ENCODE results near the gene UCK2. TPM values are rescaled to one million over a fixed set of nuclear protein-coding genes. Genes with fewer than 3 reads are reported as not detected.

UCK2 gene
- total and polyA plus RNA-seq, 9 of the 15 experiments (the other 6 are each of a cell fraction or from before 2014, with no cell fraction given) = 71.6 to 145 (median 95.8) TPM

- no peak for TF ChIP-seq NR2F6 (CRISPR knock-in tag; IDR thresholded peaks at IDR 0.05)
- TF ChIP-seq ATF1 (CRISPR knock-in tag; IDR thresholded peaks at IDR 0.05) = no peak
- TF ChIP-seq ATF1 (tag; IDR thresholded peaks at IDR 0.05) = peak; percentile 48
- no peak for TF ChIP-seq NFE2L1 (tag; IDR thresholded peaks at IDR 0.05; ENCODE audit: borderline replicate concordance, low read depth)
- TF ChIP-seq ZC3H4 (CRISPR knock-in tag; IDR thresholded peaks at IDR 0.05; ENCODE audit: borderline replicate concordance) = no peak
- peak; percentile 56; the same call in 1 of the 2 replicates for TF ChIP-seq SMAD4 (CRISPR knock-in tag; conservative IDR thresholded peaks at IDR 0.05)
- TF ChIP-seq YY1 (IDR thresholded peaks at IDR 0.05; ENCODE audit: borderline replicate concordance in 1 of 3, control insufficient read depth in 1 of 3, extremely low read depth in 1 of 3, insufficient read depth in 3 of 3, insufficient read length in 1 of 3, insufficient replicate concordance in 2 of 3, low read depth in 1 of 3, low read length in 2 of 3) = no peak
- no peak for TF ChIP-seq BRCA1 (IDR thresholded peaks at IDR 0.05)
- TF ChIP-seq BRCA1 (CRISPR knock-in tag; IDR thresholded peaks at IDR 0.05) = no peak
- no peak for TF ChIP-seq ZNF354B (CRISPR knock-in tag; IDR thresholded peaks at IDR 0.05)
- peak; percentile 84; the same call in 1 of the 2 replicates for TF ChIP-seq CTBP1 (IDR thresholded peaks at IDR 0.05; ENCODE audit: borderline replicate concordance)
- no peak for TF ChIP-seq FOXO4 (CRISPR knock-in tag; IDR thresholded peaks at IDR 0.05)
- TF ChIP-seq FOXJ2 (tag; IDR thresholded peaks at IDR 0.05) = no peak
- peak; percentile 30; the same call in 1 of the 2 replicates for TF ChIP-seq ZBTB2 (IDR thresholded peaks at IDR 0.05)
These were observed 10.5 kb upstream of the UCK2 start (continued) for GRCh38 chr1:165816826-165817497.

Measured in K562 (cell line).